H1 (cell line): ENCODE results near the gene HEPHL1. TPM values are rescaled to one million over a fixed set of nuclear protein-coding genes. Genes with fewer than 3 reads are reported as not detected.

Experiments
- CTCF ChIA-PET: fragments of 300-600 bp; sonication (Branson Sonifier 250); formaldehyde crosslinking; loops from one replicate; lab custom pipeline; 2021; ENCODE audit not compliant: partially characterized antibody; lab: Charles Lee
- POLR2A ChIA-PET: fragments of 300-600 bp; sonication (Branson Sonifier 250); formaldehyde crosslinking; loops from one replicate; lab custom pipeline; 2021; ENCODE audit warnings: inconsistent platforms; ENCODE audit not compliant: partially characterized antibody; lab: Charles Lee
- DNase-seq, 2 experiments: peaks; one replicate each; pipeline versions ENCODE4 v3.0.0 to v3.0.0-alpha.2; 2010 to 2022; ENCODE audit warnings: low spot score in 2 of 2, low read depth in 1 of 2, mixed read lengths in 1 of 2
- FAIRE-seq: peaks from 2 replicates; lab custom pipeline; 2011; peaks lifted over from hg19 to GRCh38; lab: Jason Lieb, UNC
- H2AFZ ChIP-seq: 2 replicates; pipeline ENCODE4 v1.8.1; 2012; ENCODE audit warnings: low read length, inconsistent platforms
- H2AK5ac ChIP-seq: 2 replicates; pipeline ENCODE4 v1.6.1; 2013; ENCODE audit warnings: low read depth, low read length
- H2BK120ac ChIP-seq: replicated peaks from 2 replicates; pipeline ENCODE3; 2013; ENCODE audit warnings: low read depth, low read length, inconsistent platforms
- H2BK12ac ChIP-seq: 2 replicates; pipeline ENCODE4 v1.6.1; 2013; ENCODE audit warnings: low read depth, low read length
- H2BK15ac ChIP-seq: 2 replicates; pipeline ENCODE4 v1.6.1; 2013; ENCODE audit warnings: low read length
- H2BK20ac ChIP-seq: 2 replicates; pipeline ENCODE4 v1.6.1; 2013; ENCODE audit warnings: low read length
- H2BK5ac ChIP-seq: 2 replicates; pipeline ENCODE4 v1.6.1; 2013; ENCODE audit warnings: low read depth, low read length
- H3K14ac ChIP-seq: 2 replicates; pipeline ENCODE4 v1.6.1; 2013; ENCODE audit warnings: inconsistent platforms; ENCODE audit not compliant: insufficient read length
- H3K18ac ChIP-seq: 2 replicates; pipeline ENCODE4 v1.6.1; 2013; ENCODE audit warnings: low read length; ENCODE audit errors: extremely low read depth
- H3K23ac ChIP-seq: 2 replicates; pipeline ENCODE4 v1.6.1; 2013; ENCODE audit warnings: inconsistent platforms; ENCODE audit not compliant: insufficient read length
- H3K23me2 ChIP-seq: 2 replicates; pipeline ENCODE4 v1.6.1; 2013; ENCODE audit warnings: low read depth, low read length
- H3K27ac ChIP-seq: 2 replicates; pipeline ENCODE4 v1.6.1; 2011; ENCODE audit warnings: low read depth, low read length, inconsistent platforms
- H3K27me3 ChIP-seq, 4 experiments: replicated peaks in 1 of 4; 1 replicate in 1 of 4; 2 replicates in 3 of 4; pipeline versions ENCODE4 v1.6.1 to v1.8.1; 2011 to 2013; ENCODE audit warnings: low read length in 3 of 4, mild to moderate bottlenecking in 3 of 4, inconsistent platforms in 2 of 4, mixed read lengths in 2 of 4, moderate library complexity in 1 of 4; ENCODE audit not compliant: control insufficient read depth in 3 of 4, insufficient read depth in 3 of 4; ENCODE audit errors: extremely low read depth in 1 of 4
- H3K36me3 ChIP-seq, 4 experiments: 2 replicates each; pipeline versions ENCODE4 v1.6.1 to v1.8.1; 2011 to 2013; ENCODE audit warnings: mild to moderate bottlenecking in 4 of 4, low read length in 3 of 4, moderate library complexity in 2 of 4, control low read depth in 1 of 4, inconsistent platforms in 1 of 4; ENCODE audit not compliant: insufficient read depth in 4 of 4, control insufficient read depth in 2 of 4
- H3K4ac ChIP-seq: replicated peaks from 2 replicates; pipeline ENCODE3; 2013; ENCODE audit warnings: low read length, low read depth, mixed read lengths, inconsistent platforms; ENCODE audit not compliant: insufficient read length
- H3K4me1 ChIP-seq, 4 experiments: replicated peaks in 1 of 4; 1 replicate in 1 of 4; 2 replicates in 3 of 4; pipeline versions ENCODE4 v1.6.1 to v1.8.1; 2011 to 2013; ENCODE audit warnings: low read length in 3 of 4, inconsistent platforms in 2 of 4, mixed read lengths in 1 of 4; ENCODE audit not compliant: insufficient read depth in 4 of 4, control insufficient read depth in 3 of 4
- H3K4me2 ChIP-seq, 2 experiments: 2 replicates each; pipeline versions ENCODE4 v1.6.1 to v1.8.1; 2011 to 2013; ENCODE audit warnings: low read depth in 2 of 2, low read length in 2 of 2, control low read depth in 1 of 2, inconsistent platforms in 1 of 2, mild to moderate bottlenecking in 1 of 2; ENCODE audit not compliant: insufficient read depth in 1 of 2
- H3K4me3 ChIP-seq, 4 experiments: fragments of 200-600, 300-600 bp in 1 of 4; sonication (generic), shearing (Covaris generic), sonication (Bioruptor Twin) in 1 of 4; 2 replicates each; pipeline versions ENCODE4 v1.5.1 to v1.8.1; 2011 to 2016; ENCODE audit warnings: low read length in 4 of 4, low read depth in 3 of 4, control low read depth in 2 of 4, inconsistent platforms in 2 of 4, mild to moderate bottlenecking in 2 of 4, mixed read lengths in 1 of 4, moderate library complexity in 1 of 4; ENCODE audit not compliant: insufficient read depth in 2 of 4; ENCODE audit errors: extremely low read depth in 1 of 4
- H3K56ac ChIP-seq: replicated peaks from 2 replicates; pipeline ENCODE3; 2013; ENCODE audit warnings: low read depth, mild to moderate bottlenecking, mixed read lengths, low read length, inconsistent platforms; ENCODE audit not compliant: insufficient read length
- H3K79me1 ChIP-seq: 2 replicates; pipeline ENCODE4 v1.6.1; 2013; ENCODE audit warnings: low read depth, low read length, control low read depth
- H3K79me2 ChIP-seq, 2 experiments: 2 replicates each; pipeline versions ENCODE4 v1.6.1 to v1.8.1; 2012 to 2013; ENCODE audit warnings: low read length in 2 of 2, mild to moderate bottlenecking in 2 of 2, inconsistent platforms in 1 of 2; ENCODE audit not compliant: insufficient read depth in 2 of 2, control insufficient read depth in 1 of 2
- H3K9ac ChIP-seq, 4 experiments: replicated peaks in 1 of 4; 1 replicate in 1 of 4; 2 replicates in 3 of 4; pipeline versions ENCODE4 v1.6.1 to v1.8.1; 2011 to 2013; ENCODE audit warnings: low read depth in 3 of 4, low read length in 3 of 4, control low read depth in 2 of 4, mild to moderate bottlenecking in 2 of 4, moderate library complexity in 2 of 4, inconsistent platforms in 1 of 4; ENCODE audit errors: extremely low read depth in 1 of 4
- H3K9me3 ChIP-seq, 2 experiments: 2 replicates each; pipeline versions ENCODE4 v1.6.1 to v1.8.1; 2012 to 2013; ENCODE audit warnings: mild to moderate bottlenecking in 2 of 2, moderate library complexity in 2 of 2, control low read depth in 1 of 2, inconsistent platforms in 1 of 2, low read depth in 1 of 2, low read length in 1 of 2, mixed read lengths in 1 of 2; ENCODE audit not compliant: insufficient read depth in 2 of 2
- H4K20me1 ChIP-seq, 2 experiments: replicated peaks in 1 of 2; 2 replicates each; pipeline versions ENCODE3 to v1.8.1; 2011 to 2013; ENCODE audit warnings: inconsistent platforms in 2 of 2, low read length in 2 of 2, mild to moderate bottlenecking in 1 of 2; ENCODE audit not compliant: insufficient read depth in 2 of 2, control insufficient read depth in 1 of 2
- H4K5ac ChIP-seq: 2 replicates; pipeline ENCODE4 v1.6.1; 2013; ENCODE audit warnings: low read length, low read depth, mixed read lengths, inconsistent platforms; ENCODE audit not compliant: insufficient read length
- H4K8ac ChIP-seq: 2 replicates; pipeline ENCODE4 v1.8.0; 2013; ENCODE audit warnings: mild to moderate bottlenecking, moderate library complexity, low read length, inconsistent platforms; ENCODE audit not compliant: insufficient read depth; ENCODE audit errors: extremely low read depth
- H4K91ac ChIP-seq: replicated peaks from 2 replicates; pipeline ENCODE3; 2013; ENCODE audit warnings: low read length, mixed read lengths, inconsistent platforms; ENCODE audit not compliant: insufficient read length
- ATF3 ChIP-seq: IDR thresholded peaks from 2 replicates; pipeline ENCODE4 v1.6.1; 2011; ENCODE audit warnings: low read depth, mild to moderate bottlenecking, low read length; ENCODE audit not compliant: insufficient read depth
- CBX5 ChIP-seq: fragments of 300-800, 300-1000 bp; sonication (generic); IDR thresholded peaks from 2 replicates; pipeline ENCODE4 v1.7.1; 2016; ENCODE audit warnings: antibody characterized with exemption, low read length, low read depth
- CTCF ChIP-seq, 3 experiments: IDR thresholded peaks; 1 replicate in 2 of 3; 2 replicates in 1 of 3; pipeline versions ENCODE4 v1.5.1 to v1.6.1; 2011; ENCODE audit warnings: low read length in 3 of 3, mild to moderate bottlenecking in 3 of 3, inconsistent platforms in 2 of 3, low read depth in 1 of 3, moderate library complexity in 1 of 3; ENCODE audit not compliant: insufficient read depth in 1 of 3; ENCODE audit errors: control extremely low read depth in 1 of 3
- E2F6 ChIP-seq: IDR thresholded peaks from 2 replicates; pipeline ENCODE4 v1.6.1; 2012; ENCODE audit warnings: inconsistent platforms
- JUN ChIP-seq: IDR thresholded peaks from 2 replicates; pipeline ENCODE4 v1.6.1; 2011; ENCODE audit warnings: low read depth, mild to moderate bottlenecking, improper control_type of control experiment, low read length
- KDM1A ChIP-seq: fragments of 200-600, 300-600 bp; sonication (generic); IDR thresholded peaks from 2 replicates; pipeline ENCODE4 v1.7.1; 2016; ENCODE audit warnings: mild to moderate bottlenecking, low read length, borderline replicate concordance
- PHF8 ChIP-seq: fragments of 200-600 bp; sonication (generic); conservative IDR thresholded peaks from 2 replicates; pipeline ENCODE4 v1.7.1; 2012; ENCODE audit warnings: low read depth, mild to moderate bottlenecking, inconsistent platforms, low read length, moderate library complexity
- RXRA ChIP-seq: IDR thresholded peaks from 2 replicates; pipeline ENCODE4 v1.6.1; 2011; ENCODE audit warnings: low read depth, mild to moderate bottlenecking, low read length, moderate library complexity; ENCODE audit not compliant: insufficient read depth
- SP2 ChIP-seq: IDR thresholded peaks from 2 replicates; pipeline ENCODE4 v1.6.1; 2012; ENCODE audit warnings: mild to moderate bottlenecking, low read length, inconsistent platforms
- TEAD4 ChIP-seq: IDR thresholded peaks from 2 replicates; pipeline ENCODE4 v1.6.1; 2012; ENCODE audit warnings: low read depth, low read length, inconsistent platforms, mixed read lengths
- WGBS, 2 experiments: shearing (Covaris generic) in 1 of 2; methylation state at CpG; one replicate each; pipeline versions ENCODE4 v1.1.6 to v1.1.7; 2013 to 2015; ENCODE audit warnings: low lambda C conversion rate in 2 of 2, mixed read lengths in 2 of 2, inconsistent platforms in 1 of 2, low coverage in 1 of 2, missing lambda C conversion rate in 1 of 2; ENCODE audit not compliant: insufficient replicate concordance in 2 of 2, insufficient coverage in 1 of 2, insufficient read length in 1 of 2; ENCODE audit errors: extremely low coverage in 1 of 2, missing lambda C conversion rate in 1 of 2; 5-methylcytosine and 5-hydroxymethylcytosine counted together
- polyA plus RNA-seq, 7 experiments: library from polyadenylated mRNA; depleted of rRNA in 3 of 7; stranded (reverse) in 5 of 7; unstranded in 2 of 7; fragments of >200 nt in 5 of 7; fragments of 200-250 nt in 2 of 7; gene quantifications; 1 replicate in 5 of 7; 2 replicates in 1 of 7; 4 replicates in 1 of 7; pipeline versions ENCODE4 v1.2.1 to v1.2.3, GENCODE V29; 2011 to 2013; ENCODE audit warnings: missing spikeins in 2 of 7, mixed read lengths in 2 of 7
- total RNA-seq: library from RNA; stranded (reverse); fragmentation: NEBNext Ultra II Directional; extraction: Animal tissue kit (Norgen Biotek cat#: 25700); gene quantifications from 2 replicates; pipeline ENCODE4 v1.2.1, GENCODE V29; 2021

HEPHL1 gene
- total and polyA plus RNA-seq, 2 of the 8 experiments (the other 6 are each of a cell fraction or from before 2014, with no cell fraction given), result 0.09 to 0.11 TPM

- H3K4me1 ChIP-seq, result no peaks in the 10 kb centered on the region
- ChIA-PET POLR2A (interaction anchor here (0.6 kb wide), 1 partner anchor 78 kb away, joined by 3 read pairs; no protein-coding TSS in a partner anchor), CTCF (interaction anchor here (0.8 kb wide), 1 partner anchor 67 kb away, joined by 3 read pairs; no protein-coding TSS in a partner anchor)
- no peak overlapping the region for H3K9ac ChIP-seq
- H2BK12ac ChIP-seq, result no peak overlapping the region
- H2BK120ac ChIP-seq, result no peak overlapping the region
- no peak for FAIRE-seq
- H3K4ac ChIP-seq, result no peak overlapping the region
- no peak for DNase-seq
- no peaks in the 10 kb centered on the region for H3K79me1 ChIP-seq
- no peak overlapping the region for H2BK5ac ChIP-seq
- no peak overlapping the region for H3K56ac ChIP-seq
- H2BK15ac ChIP-seq, result no peak overlapping the region
- no peaks in the 10 kb centered on the region for H3K79me2 ChIP-seq
- H4K5ac ChIP-seq, result no peak overlapping the region
- H3K27ac ChIP-seq, result no peak overlapping the region
- H3K4me2 ChIP-seq, result no peak overlapping the region
- H3K18ac ChIP-seq, result no peak overlapping the region
- no peak overlapping the region for H2AFZ ChIP-seq
- no peak overlapping the region for H4K91ac ChIP-seq
- H3K9me3 ChIP-seq, result no peaks in the 10 kb centered on the region
- H3K4me3 ChIP-seq, result no peak overlapping the region
- H3K23me2 ChIP-seq, result no peaks in the 10 kb centered on the region
- no peak overlapping the region for H2AK5ac ChIP-seq
- H3K14ac ChIP-seq, result no peak overlapping the region
- no peak overlapping the region for H3K23ac ChIP-seq
- H2BK20ac ChIP-seq, result no peak overlapping the region
- 92% methylated on average over 1 of the region's 1 CpG; no CpG with 5 or more reads in 1 of the 2 experiments for WGBS, 2 experiments
- H4K20me1 ChIP-seq, result no peaks in the 10 kb centered on the region
- no peaks in the 10 kb centered on the region for H3K36me3 ChIP-seq
- H3K27me3 ChIP-seq, result no peaks in the 10 kb centered on the region
- H4K8ac ChIP-seq, result no peak overlapping the region
- no peak for TF ChIP-seq CTCF (IDR thresholded peaks at IDR 0.05; ENCODE audit: control extremely low read depth in 1 of 3, insufficient read depth in 1 of 3, low read depth in 1 of 3, low read length in 3 of 3)
- TF ChIP-seq JUN, result no peak
- no peak for TF ChIP-seq KDM1A
- TF ChIP-seq RXRA, result no peak
- TF ChIP-seq ATF3, result no peak
- TF ChIP-seq E2F6, result no peak
- TF ChIP-seq SP2, result no peak
- no peak for TF ChIP-seq PHF8
- no peak for TF ChIP-seq TEAD4
- TF ChIP-seq CBX5, result no peak
Measured at GRCh38 chr11:94084164-94084563, 63.0 kb downstream of the HEPHL1 start.
